GM19372 (cell line): ENCODE results near the gene ZNF804B.

Source experiments
- ATAC-seq: cut with Tn5 transposase; IDR thresholded peaks from one replicate; pipeline ENCODE4 v1.9.1; 2021; ENCODE audit warnings: mild to moderate bottlenecking, low read depth, moderate library complexity; ENCODE audit not compliant: unreplicated experiment

Gene ZNF804B

GRCh38 chr7:88759230-88760135 lies at the start of gene ZNF804B:
TSS of gene ZNF804B (plus strand) at chr7:88759700. CDS start at chr7:88759977, 277 bp downstream.
- no peak for ATAC-seq

- ATAC-seq: no peak
These were observed 23.6 kb upstream of the ZNF804B start for GRCh38 chr7:88735920-88736319.

GRCh38 chr7:88737632-88738031 lies 21.9 kb upstream of the ZNF804B start:
- ATAC-seq: no peak

GRCh38 chr7:88746126-88746525 lies 13.4 kb upstream of the ZNF804B start:
- no peak for ATAC-seq

- ATAC-seq: no peak
These were observed 2.7 kb upstream of the ZNF804B start for GRCh38 chr7:88756802-88757201.

- ATAC-seq: no peak
These were observed 2.1 kb upstream of the ZNF804B start for GRCh38 chr7:88757371-88757770.

GRCh38 chr7:88758381-88759229 lies 895 bp upstream of the ZNF804B start:
- ATAC-seq: no peak

GRCh38 chr7:88760136-88760515 lies 626 bp downstream of the ZNF804B start:
- ATAC-seq: no peak

GRCh38 chr7:88761779-88762178 lies 2.3 kb downstream of the ZNF804B start:
- ATAC-seq: no peak

- no peak for ATAC-seq
These were observed 11.9 kb downstream of the ZNF804B start for GRCh38 chr7:88771417-88771816.

- ATAC-seq: no peak
These were observed 13.3 kb downstream of the ZNF804B start for GRCh38 chr7:88772776-88773175.

- ATAC-seq: no peak
These were observed 16.3 kb downstream of the ZNF804B start for GRCh38 chr7:88775838-88776237.

GRCh38 chr7:88787777-88788176 lies 28.3 kb downstream of the ZNF804B start:
- ATAC-seq: no peak

- ATAC-seq: no peak
These were observed 30.1 kb downstream of the ZNF804B start for GRCh38 chr7:88789480-88790064.

- no peak for ATAC-seq
These were observed 32.4 kb downstream of the ZNF804B start for GRCh38 chr7:88791891-88792290.

GRCh38 chr7:88792361-88792760 lies 32.9 kb downstream of the ZNF804B start:
- no peak for ATAC-seq

GRCh38 chr7:88795553-88795952 lies 36.1 kb downstream of the ZNF804B start, which contains the start of gene TEX47:
TSS of gene TEX47 (minus strand) at chr7:88795737. CDS start at chr7:88794942, 795 bp downstream.
- ATAC-seq: no peak

GRCh38 chr7:88801046-88801445 lies 41.5 kb downstream of the ZNF804B start:
- no peak for ATAC-seq

- no peak for ATAC-seq
These were observed 47.0 kb downstream of the ZNF804B start for GRCh38 chr7:88806280-88807037.

GRCh38 chr7:88818552-88818951 lies 59.1 kb downstream of the ZNF804B start:
- ATAC-seq: no peak
